HG03457 (cell line): ENCODE measurements around the gene VPS26B.
"Not testable (repeated sequence)": the region's sequence is repeated elsewhere in the genome, so short reads cannot be mapped to it uniquely, and the experiment has no call there.

ENCODE experiments used
- ATAC-seq: cut with Tn5 transposase; IDR thresholded peaks from one replicate; pipeline ENCODE4 v1.9.1; 2021; ENCODE audit warnings: moderate number of reproducible peaks; ENCODE audit not compliant: unreplicated experiment

VPS26B gene

GRCh38 chr11:134277183-134278001 lies 52.9 kb downstream of the VPS26B start:
- ATAC-seq: no peak

GRCh38 chr11:134278356-134278755 lies 53.9 kb downstream of the VPS26B start:
- ATAC-seq: no peak

GRCh38 chr11:134281635-134282034 lies 57.2 kb downstream of the VPS26B start:
- not testable (repeated sequence) for ATAC-seq

- no peak for ATAC-seq
Measured at GRCh38 chr11:134282121-134283045, 57.9 kb downstream of the VPS26B start.

- ATAC-seq: no peak
Measured at GRCh38 chr11:134283461-134284230, 59.2 kb downstream of the VPS26B start.

- ATAC-seq: not testable (repeated sequence)
Measured at GRCh38 chr11:134284349-134284748, 59.9 kb downstream of the VPS26B start.

GRCh38 chr11:134287561-134287960 lies 63.1 kb downstream of the VPS26B start:
- ATAC-seq: no peak

- ATAC-seq: no peak
Measured at GRCh38 chr11:134288486-134288885, 64.0 kb downstream of the VPS26B start.

GRCh38 chr11:134289167-134289566 lies 64.7 kb downstream of the VPS26B start:
- ATAC-seq: no peak

GRCh38 chr11:134289789-134290188 lies 65.3 kb downstream of the VPS26B start:
- ATAC-seq: no peak

GRCh38 chr11:134290646-134291045 lies 66.2 kb downstream of the VPS26B start:
- ATAC-seq: no peak

GRCh38 chr11:134291196-134291595 lies 66.7 kb downstream of the VPS26B start:
- no peak for ATAC-seq

- ATAC-seq: no peak
Measured at GRCh38 chr11:134292661-134293060, 68.2 kb downstream of the VPS26B start.

- ATAC-seq: no peak
Measured at GRCh38 chr11:134293119-134294113, 68.9 kb downstream of the VPS26B start.

- no peak for ATAC-seq
Measured at GRCh38 chr11:134294664-134295063, 70.2 kb downstream of the VPS26B start.
